IPS-18c (cell line): ENCODE results near the gene ENTR1.
A peak's percentile ranks its signal among the peaks of the same experiment; 100 is the strongest.

Source experiments
- H3K4me3 ChIP-seq: 2 replicates; pipeline ENCODE4 v1.7.0; 2013; ENCODE audit warnings: low read depth, mild to moderate bottlenecking, low read length, moderate library complexity; ENCODE audit not compliant: insufficient read depth
- H3K9me3 ChIP-seq: one replicate; pipeline ENCODE4 v1.6.1; 2013; ENCODE audit warnings: mild to moderate bottlenecking, low read length, moderate library complexity; ENCODE audit not compliant: control insufficient read depth, insufficient read depth

The ENTR1 gene

GRCh38 chr9:136373300-136374182, 36.9 kb downstream of the ENTR1 start, which contains the start of gene CARD9:
TSS of gene CARD9 (minus strand) at chr9:136373669. CDS start at chr9:136372078, 1,591 bp downstream.
- no peak within 1 kb of the TSS for H3K4me3 ChIP-seq
- H3K9me3 ChIP-seq = no peaks in the 10 kb centered on the region

- Histone ChIP-seq H3K4me3 (no peak overlapping the region), H3K9me3 (no peaks in the 10 kb centered on the region)
Measured at GRCh38 chr9:136372561-136373299, 37.7 kb downstream of the ENTR1 start.

GRCh38 chr9:136372006-136372405, 38.4 kb downstream of the ENTR1 start:
- Histone ChIP-seq H3K4me3 (no peak overlapping the region), H3K9me3 (no peaks in the 10 kb centered on the region)

GRCh38 chr9:136371533-136371880, 38.9 kb downstream of the ENTR1 start:
- Histone ChIP-seq H3K4me3 (no peak overlapping the region), H3K9me3 (no peaks in the 10 kb centered on the region)

GRCh38 chr9:136370687-136371532, 39.5 kb downstream of the ENTR1 start:
- no peak overlapping the region for H3K4me3 ChIP-seq
- no peaks in the 10 kb centered on the region for H3K9me3 ChIP-seq

- H3K4me3 ChIP-seq = no peak overlapping the region
Measured at GRCh38 chr9:136370037-136370436, 40.4 kb downstream of the ENTR1 start.

GRCh38 chr9:136368190-136368589, 42.2 kb downstream of the ENTR1 start:
- Histone ChIP-seq H3K9me3 (no peaks in the 10 kb centered on the region), H3K4me3 (no peak overlapping the region)

More at GRCh38 chr9:136370037-136370436, 40.4 kb downstream of the ENTR1 start:
- H3K9me3 ChIP-seq = no peaks in the 10 kb centered on the region

- Histone ChIP-seq H3K9me3 (no peaks in the 10 kb centered on the region), H3K4me3 (no peak overlapping the region)
Measured at GRCh38 chr9:136367296-136368145, 42.9 kb downstream of the ENTR1 start.

- no peaks in the 10 kb centered on the region for H3K9me3 ChIP-seq
Measured at GRCh38 chr9:136366826-136367225, 43.6 kb downstream of the ENTR1 start.

GRCh38 chr9:136365775-136366222, 44.6 kb downstream of the ENTR1 start:
- Histone ChIP-seq H3K9me3 (no peaks in the 10 kb centered on the region), H3K4me3 (no peak overlapping the region)

More at GRCh38 chr9:136366826-136367225, 43.6 kb downstream of the ENTR1 start:
- no peak overlapping the region for H3K4me3 ChIP-seq

- Histone ChIP-seq H3K4me3 (no peak overlapping the region), H3K9me3 (no peaks in the 10 kb centered on the region)
Measured at GRCh38 chr9:136364942-136365774, 45.3 kb downstream of the ENTR1 start.

- Histone ChIP-seq H3K9me3 (no peaks in the 10 kb centered on the region), H3K4me3 (no peak overlapping the region; the same call in 1 of the 2 replicates)
Measured at GRCh38 chr9:136363949-136364748, 46.3 kb downstream of the ENTR1 start.

GRCh38 chr9:136363106-136363948, 47.1 kb downstream of the ENTR1 start, which contains the start of gene DNLZ:
TSS of gene DNLZ (minus strand) at chr9:136363744. CDS start at chr9:136363714, 30 bp downstream.
- Histone ChIP-seq H3K4me3 (peak within 1 kb of the TSS; percentile 89), H3K9me3 (no peaks in the 10 kb centered on the region)

- no peaks in the 10 kb centered on the region for H3K9me3 ChIP-seq
- no peak overlapping the region for H3K4me3 ChIP-seq
Measured at GRCh38 chr9:136362450-136362784, 48.0 kb downstream of the ENTR1 start.
